Lower lobe of right lung (tissue), 2 donors: ENCODE results near the gene CCNQ. TPM values are rescaled to one million over a fixed set of nuclear protein-coding genes. Genes with fewer than 3 reads are reported as not detected.

ENCODE experiments used
- ATAC-seq, 2 donors: fragments of 200-7000 bp; cut with Tn5 transposase; one replicate each; pipeline ENCODE4 v1.9.1; 2020 to 2022; ENCODE audit warnings: mild to moderate bottlenecking in 2 of 2, moderate library complexity in 2 of 2
- DNase-seq: peaks from one replicate; pipeline ENCODE4 v3.0.0-alpha.2; 2020
- H3K27ac ChIP-seq: fragments of 200-600 bp; one replicate; pipeline ENCODE4 v1.8.0; 2022
- H3K27me3 ChIP-seq: fragments of 200-600 bp; one replicate; pipeline ENCODE4 v1.8.0; 2022; ENCODE audit warnings: low read depth
- H3K36me3 ChIP-seq: fragments of 200-600 bp; one replicate; pipeline ENCODE4 v1.8.0; 2022; ENCODE audit warnings: mild to moderate bottlenecking
- H3K4me1 ChIP-seq: fragments of 200-600 bp; one replicate; pipeline ENCODE4 v1.8.0; 2022
- H3K4me3 ChIP-seq: fragments of 200-600 bp; one replicate; pipeline ENCODE4 v1.8.0; 2022; ENCODE audit warnings: mild to moderate bottlenecking
- H3K9me3 ChIP-seq: fragments of 200-600 bp; one replicate; pipeline ENCODE4 v1.8.0; 2022
- intact Hi-C: fragments of 100-400 bp; cut with DNase I; formaldehyde crosslinking; loops from one replicate; pipeline ENCODE4 v1.11.0; 2022
- total RNA-seq: library from RNA; stranded (reverse); fragmentation: NEBNext Ultra II Directional; extraction: Animal tissue kit (Norgen Biotek cat#: 25700); gene quantifications from one replicate; pipeline ENCODE4 v1.2.1, GENCODE V29; 2021
- TF ChIP-seq, protein P1 (sequence below): fragments of 200-600 bp; IDR thresholded peaks from one replicate; pipeline ENCODE4 v1.8.0; 2022; ENCODE audit warnings: antibody characterized with exemption, mild to moderate bottlenecking
- donor health status: DM: no; HTN: yes; CAD: no; lungs with severe emphysema.

CCNQ gene
- total RNA-seq, 1 donor from 2014 or later: 17.0 TPM

GRCh38 chrX:153612413-153612812 lies 13.5 kb upstream of the CCNQ start:
- Histone ChIP-seq H3K9me3 (no peaks in the 10 kb centered on the region), H3K27me3 (no peaks in the 10 kb centered on the region), H3K4me1 (no peaks in the 10 kb centered on the region), H3K27ac (no peak overlapping the region), H3K36me3 (no peaks in the 10 kb centered on the region), H3K4me3 (no peak overlapping the region)
- DNase-seq: no peak
- TF ChIP-seq, protein P1, sequence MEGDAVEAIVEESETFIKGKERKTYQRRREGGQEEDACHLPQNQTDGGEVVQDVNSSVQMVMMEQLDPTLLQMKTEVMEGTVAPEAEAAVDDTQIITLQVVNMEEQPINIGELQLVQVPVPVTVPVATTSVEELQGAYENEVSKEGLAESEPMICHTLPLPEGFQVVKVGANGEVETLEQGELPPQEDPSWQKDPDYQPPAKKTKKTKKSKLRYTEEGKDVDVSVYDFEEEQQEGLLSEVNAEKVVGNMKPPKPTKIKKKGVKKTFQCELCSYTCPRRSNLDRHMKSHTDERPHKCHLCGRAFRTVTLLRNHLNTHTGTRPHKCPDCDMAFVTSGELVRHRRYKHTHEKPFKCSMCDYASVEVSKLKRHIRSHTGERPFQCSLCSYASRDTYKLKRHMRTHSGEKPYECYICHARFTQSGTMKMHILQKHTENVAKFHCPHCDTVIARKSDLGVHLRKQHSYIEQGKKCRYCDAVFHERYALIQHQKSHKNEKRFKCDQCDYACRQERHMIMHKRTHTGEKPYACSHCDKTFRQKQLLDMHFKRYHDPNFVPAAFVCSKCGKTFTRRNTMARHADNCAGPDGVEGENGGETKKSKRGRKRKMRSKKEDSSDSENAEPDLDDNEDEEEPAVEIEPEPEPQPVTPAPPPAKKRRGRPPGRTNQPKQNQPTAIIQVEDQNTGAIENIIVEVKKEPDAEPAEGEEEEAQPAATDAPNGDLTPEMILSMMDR: no peak
- ATAC-seq: no peak
- intact Hi-C loops: no loop called here

DNA sequence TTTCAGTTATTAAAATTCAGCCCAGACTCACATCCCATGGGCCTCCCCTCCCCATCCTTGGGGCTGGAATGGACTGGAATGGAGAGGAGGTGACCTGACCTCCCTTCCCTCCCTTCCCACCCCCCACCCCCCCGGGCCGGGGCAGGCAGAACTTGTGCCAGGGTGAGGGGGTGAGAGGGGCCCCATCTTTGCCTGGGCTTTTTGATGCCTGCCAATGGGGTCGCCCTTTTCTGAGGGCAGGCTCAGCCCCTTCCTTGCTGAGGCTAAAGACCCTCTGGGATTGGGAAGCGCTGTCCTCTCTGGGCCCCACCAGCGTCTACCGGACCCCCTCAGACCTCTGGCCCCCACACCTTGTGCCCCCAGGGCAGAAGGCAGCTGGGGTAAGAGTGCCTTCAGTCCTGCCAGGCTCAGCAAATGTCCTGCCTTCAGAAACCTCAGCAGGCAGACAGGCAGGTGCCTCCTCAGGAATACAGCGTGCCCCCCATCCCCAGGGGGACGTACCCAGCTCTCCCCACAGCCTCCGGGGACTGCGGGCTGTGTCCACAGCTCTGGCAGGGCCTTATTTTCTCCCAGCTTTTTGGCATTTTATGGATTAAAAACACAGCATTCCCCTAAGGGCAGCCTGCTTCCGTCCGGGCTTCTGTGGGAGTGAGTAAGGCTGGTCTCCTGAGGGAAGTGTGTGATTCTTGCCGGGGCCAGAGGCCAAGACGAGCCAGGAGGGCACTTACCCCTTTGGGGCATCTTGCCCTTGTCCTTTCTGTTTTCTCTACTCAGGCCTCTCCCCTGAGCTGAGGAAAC lies 12.6 kb upstream of the CCNQ start:
- Histone ChIP-seq H3K27me3 (no peaks in the 10 kb centered on the region), H3K4me1 (no peaks in the 10 kb centered on the region), H3K9me3 (no peaks in the 10 kb centered on the region), H3K27ac (no peak overlapping the region), H3K4me3 (no peak overlapping the region), H3K36me3 (no peaks in the 10 kb centered on the region)
- TF ChIP-seq, protein P1: no peak
- no peak for ATAC-seq
- intact Hi-C loops: no loop called here
- DNase-seq: no peak

DNA sequence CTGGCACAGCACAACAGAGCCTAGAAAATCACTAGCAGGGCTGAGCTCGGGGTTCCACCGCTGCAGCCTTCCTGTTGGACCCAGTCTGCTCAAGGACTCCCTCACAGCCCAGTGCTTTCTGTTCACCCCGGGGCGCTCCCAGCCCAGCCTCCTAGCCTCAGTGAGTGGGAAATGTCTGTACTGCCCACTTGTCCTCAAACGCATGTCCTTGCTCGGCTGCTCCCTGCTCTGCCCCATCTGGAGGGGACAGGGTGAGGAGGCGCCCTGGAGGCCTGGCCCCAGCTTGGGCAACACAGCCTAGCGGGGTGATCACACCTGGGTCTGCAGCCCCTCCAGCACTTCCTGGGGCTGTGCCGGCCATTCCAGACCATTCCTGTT lies 11.9 kb upstream of the CCNQ start:
- DNase-seq (no peak), ATAC-seq (peak; percentile 13 to 30)
- no peak overlapping the region for H3K27ac ChIP-seq
- intact Hi-C loops: no loop called here
- H3K36me3 ChIP-seq: no peaks in the 10 kb centered on the region
- no peaks in the 10 kb centered on the region for H3K27me3 ChIP-seq
- no peaks in the 10 kb centered on the region for H3K9me3 ChIP-seq
- TF ChIP-seq, protein P1: no peak
- H3K4me1 ChIP-seq: no peaks in the 10 kb centered on the region
- no peak overlapping the region for H3K4me3 ChIP-seq

GRCh38 chrX:153609917-153610835 lies 11.2 kb upstream of the CCNQ start:
- H3K36me3 ChIP-seq: no peaks in the 10 kb centered on the region
- H3K27ac ChIP-seq: no peak overlapping the region
- no peaks in the 10 kb centered on the region for H3K27me3 ChIP-seq
- DNase-seq (peak; percentile 75), ATAC-seq (peak; percentile 91 to 95)
- H3K4me3 ChIP-seq: peak overlapping the region; percentile 48
- no peaks in the 10 kb centered on the region for H3K4me1 ChIP-seq
- TF ChIP-seq, protein P1: peak; percentile 79
- intact Hi-C loops: no loop called here
- no peaks in the 10 kb centered on the region for H3K9me3 ChIP-seq

DNA sequence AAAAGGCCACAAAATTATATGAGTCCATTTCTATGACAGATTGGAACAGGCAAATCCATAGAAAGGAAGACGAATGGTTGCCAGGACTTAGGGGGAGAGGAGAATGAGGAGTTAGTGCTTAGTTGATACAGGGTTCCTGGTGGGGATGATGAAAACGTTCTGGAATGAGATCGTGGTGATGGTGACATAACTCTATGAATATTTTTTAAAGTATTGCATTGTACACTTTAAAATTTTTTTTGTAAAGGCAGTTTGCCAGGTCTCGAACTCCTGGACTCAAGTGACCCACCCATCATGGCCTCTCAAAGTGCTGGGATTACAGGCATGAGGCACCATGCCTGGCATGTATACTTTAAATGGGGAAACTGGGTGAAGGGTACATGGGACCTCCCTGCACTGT lies 9.9 kb upstream of the CCNQ start:
- DNase-seq (no peak), ATAC-seq (no peak)
- H3K27me3 ChIP-seq: no peaks in the 10 kb centered on the region
- H3K9me3 ChIP-seq: no peaks in the 10 kb centered on the region
- H3K27ac ChIP-seq: no peak overlapping the region
- no peaks in the 10 kb centered on the region for H3K4me1 ChIP-seq
- intact Hi-C loops: no loop called here
- no peak overlapping the region for H3K4me3 ChIP-seq
- no peaks in the 10 kb centered on the region for H3K36me3 ChIP-seq
- TF ChIP-seq, protein P1: no peak
